ENCODE results near the gene WDFY2.

DNA sequence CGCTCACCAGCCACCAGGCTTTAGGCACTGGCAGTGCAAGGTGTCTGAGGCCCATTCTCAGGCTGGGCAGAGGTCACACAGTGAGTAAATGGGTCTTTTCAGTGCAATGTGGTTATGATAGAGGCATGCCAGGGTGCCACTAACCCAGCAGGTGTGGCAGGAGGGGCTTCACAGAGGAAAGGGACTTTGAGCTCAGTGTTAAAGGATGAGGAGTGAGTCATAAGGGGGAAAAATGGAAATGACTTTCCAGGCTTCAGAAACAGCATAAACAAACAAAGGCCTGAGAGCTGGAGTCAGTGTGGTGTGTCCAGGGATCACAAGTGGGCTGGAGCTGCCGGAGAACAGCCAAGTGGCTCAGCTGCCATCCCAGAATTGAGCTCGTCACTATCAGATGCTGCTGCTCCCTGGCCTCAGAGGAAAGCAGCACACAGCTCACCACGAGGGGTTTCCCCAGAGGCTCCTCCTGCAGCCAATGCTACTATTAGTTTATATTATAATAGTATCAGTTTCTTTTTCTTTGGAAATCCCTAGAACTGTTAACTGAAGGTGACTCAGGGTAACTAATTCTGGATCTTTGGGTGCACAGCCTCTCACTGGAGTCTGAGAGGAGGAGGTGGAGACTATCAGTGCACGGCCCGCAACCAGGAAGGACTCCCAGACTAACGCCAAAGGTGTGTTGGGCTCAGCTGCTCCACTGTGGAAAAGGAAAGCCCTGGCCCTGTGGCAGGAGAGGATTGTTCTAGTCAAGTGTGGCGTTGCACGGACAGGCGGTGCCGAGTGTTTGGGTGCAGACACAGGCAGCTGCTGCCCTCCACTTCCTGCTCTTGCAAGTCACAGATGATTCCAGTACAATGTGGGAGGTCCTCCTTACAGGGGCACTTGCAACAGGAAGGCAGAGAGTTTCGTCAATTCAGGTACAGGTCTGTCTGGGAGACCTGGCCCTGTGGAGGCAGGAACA lies 180.2 kb downstream of the WDFY2 start:
- TF ChIP-seq, protein P1, sequence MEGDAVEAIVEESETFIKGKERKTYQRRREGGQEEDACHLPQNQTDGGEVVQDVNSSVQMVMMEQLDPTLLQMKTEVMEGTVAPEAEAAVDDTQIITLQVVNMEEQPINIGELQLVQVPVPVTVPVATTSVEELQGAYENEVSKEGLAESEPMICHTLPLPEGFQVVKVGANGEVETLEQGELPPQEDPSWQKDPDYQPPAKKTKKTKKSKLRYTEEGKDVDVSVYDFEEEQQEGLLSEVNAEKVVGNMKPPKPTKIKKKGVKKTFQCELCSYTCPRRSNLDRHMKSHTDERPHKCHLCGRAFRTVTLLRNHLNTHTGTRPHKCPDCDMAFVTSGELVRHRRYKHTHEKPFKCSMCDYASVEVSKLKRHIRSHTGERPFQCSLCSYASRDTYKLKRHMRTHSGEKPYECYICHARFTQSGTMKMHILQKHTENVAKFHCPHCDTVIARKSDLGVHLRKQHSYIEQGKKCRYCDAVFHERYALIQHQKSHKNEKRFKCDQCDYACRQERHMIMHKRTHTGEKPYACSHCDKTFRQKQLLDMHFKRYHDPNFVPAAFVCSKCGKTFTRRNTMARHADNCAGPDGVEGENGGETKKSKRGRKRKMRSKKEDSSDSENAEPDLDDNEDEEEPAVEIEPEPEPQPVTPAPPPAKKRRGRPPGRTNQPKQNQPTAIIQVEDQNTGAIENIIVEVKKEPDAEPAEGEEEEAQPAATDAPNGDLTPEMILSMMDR (conservative IDR thresholded peaks at IDR 0.05; ENCODE audit: low read depth, low read length): no peak
- TF ChIP-seq EZH2 (IDR thresholded peaks at IDR 0.05; ENCODE audit: low read length, unreplicated experiment) (no peak), EZH2phosphoT487 (IDR thresholded peaks at IDR 0.05; ENCODE audit: borderline replicate concordance, low read length) (no peak)

Measured in PC-3 (cell line).